Measurements from ENCODE around the gene SLIT3.

The SLIT3 gene

GRCh38 chr5:169289520-169289919, 11.4 kb downstream of the SLIT3 start:
- TF ChIP-seq CTCF (IDR thresholded peaks at IDR 0.05; ENCODE audit: low read depth, low read length): peak; percentile 37; the same call in 1 of the 2 replicates
- no peak for DNase-seq
- H3K27me3 ChIP-seq: no peaks in the 10 kb centered on the region
- H3K4me1 ChIP-seq: peaks cover 8% of the 10 kb centered on the region; the same call in 1 of the 2 replicates
- H3K4me3 ChIP-seq (ENCODE audit: low read depth, low read length): no peak overlapping the region
- H3K9me3 ChIP-seq: no peaks in the 10 kb centered on the region
- H3K36me3 ChIP-seq: no peaks in the 10 kb centered on the region; the same call in 1 of the 2 replicates

- DNase-seq: no peak
- peaks cover 12% of the 10 kb centered on the region for H3K4me1 ChIP-seq
- no peak overlapping the region for H3K4me3 ChIP-seq (ENCODE audit: low read depth, low read length)
- no peaks in the 10 kb centered on the region for H3K27me3 ChIP-seq
- H3K36me3 ChIP-seq: no peaks in the 10 kb centered on the region; the same call in 1 of the 2 replicates
- no peaks in the 10 kb centered on the region for H3K9me3 ChIP-seq
- TF ChIP-seq CTCF (IDR thresholded peaks at IDR 0.05; ENCODE audit: low read depth, low read length): no peak
These were observed 12.6 kb downstream of the SLIT3 start for GRCh38 chr5:169288066-169288930.

GRCh38 chr5:169287529-169287928, 13.4 kb downstream of the SLIT3 start:
- no peak for DNase-seq
- H3K36me3 ChIP-seq: no peaks in the 10 kb centered on the region; the same call in 1 of the 2 replicates
- no peaks in the 10 kb centered on the region for H3K9me3 ChIP-seq
- no peak for TF ChIP-seq CTCF (IDR thresholded peaks at IDR 0.05; ENCODE audit: low read depth, low read length)
- H3K4me3 ChIP-seq (ENCODE audit: low read depth, low read length): no peak overlapping the region
- H3K4me1 ChIP-seq: peaks cover 12% of the 10 kb centered on the region
- no peaks in the 10 kb centered on the region for H3K27me3 ChIP-seq

- H3K27me3 ChIP-seq: no peaks in the 10 kb centered on the region
- no peaks in the 10 kb centered on the region; the same call in 1 of the 2 replicates for H3K36me3 ChIP-seq
- no peak for TF ChIP-seq CTCF (IDR thresholded peaks at IDR 0.05; ENCODE audit: low read depth, low read length)
- no peak for DNase-seq
- peaks cover 19% of the 10 kb centered on the region for H3K4me1 ChIP-seq
- H3K4me3 ChIP-seq (ENCODE audit: low read depth, low read length): no peak overlapping the region
- H3K9me3 ChIP-seq: no peaks in the 10 kb centered on the region
These were observed 14.2 kb downstream of the SLIT3 start for GRCh38 chr5:169286572-169287300.

GRCh38 chr5:169283887-169284286, 17.1 kb downstream of the SLIT3 start:
- DNase-seq: no peak
- Histone ChIP-seq H3K27me3 (no peaks in the 10 kb centered on the region), H3K4me1 (peaks cover 25% of the 10 kb centered on the region), H3K36me3 (no peaks in the 10 kb centered on the region; the same call in 1 of the 2 replicates), H3K9me3 (no peaks in the 10 kb centered on the region), H3K4me3 (ENCODE audit: low read depth, low read length) (no peak overlapping the region)
- TF ChIP-seq CTCF (IDR thresholded peaks at IDR 0.05; ENCODE audit: low read depth, low read length): no peak

Data from BE2C (cell line).